IMR-90 (cell line): Measurements from ENCODE around the gene PRKCB. TPM values are rescaled to one million over a fixed set of nuclear protein-coding genes. Genes with fewer than 3 reads are reported as not detected.
"Not testable (repeated sequence)": the region's sequence is repeated elsewhere in the genome, so short reads cannot be mapped to it uniquely, and the experiment has no call there.

ENCODE experiments used
- ATAC-seq: fragments of 200-7000 bp; cut with Tn5 transposase; 2 replicates; pipeline ENCODE4 v1.9.1; 2020; ENCODE audit warnings: low read depth, mild to moderate bottlenecking, moderate library complexity
- BruUV-seq: library from RNA; stranded (reverse); fragments of 400-500 nt; replicated peaks from 2 replicates; lab custom pipeline; 2021; lab: Mats Ljungman, UMichigan
- CTCF ChIA-PET: fragments of 300-600 bp; formaldehyde crosslinking; extraction: SDS; loops from one replicate; lab custom pipeline; 2021; ENCODE audit warnings: antibody characterized with exemption; lab: Yijun Ruan, JAX
- POLR2A ChIA-PET: fragments of 300-600 bp; sonication (Branson Sonifier 250); formaldehyde crosslinking; loops from one replicate; lab custom pipeline; 2022; ENCODE audit warnings: antibody characterized with exemption; ENCODE audit not compliant: unreplicated experiment; lab: Charles Lee
- DNase-seq: peaks from one replicate; pipeline ENCODE4 v3.0.0; 2013
- H2AFZ ChIP-seq: replicated peaks from 2 replicates; pipeline ENCODE3; 2013; ENCODE audit warnings: low read length, mild to moderate bottlenecking; ENCODE audit not compliant: poor library complexity
- H2AK5ac ChIP-seq: 2 replicates; pipeline ENCODE4 v1.6.1; 2013; ENCODE audit warnings: low read depth, low read length, inconsistent platforms
- H2AK9ac ChIP-seq: replicated peaks from 2 replicates; pipeline ENCODE3; 2013; ENCODE audit warnings: mild to moderate bottlenecking, low read depth, low read length, moderate library complexity; ENCODE audit not compliant: poor library complexity
- H2BK120ac ChIP-seq: 2 replicates; pipeline ENCODE4 v1.6.1; 2013; ENCODE audit warnings: low read depth, low read length, inconsistent platforms
- H2BK15ac ChIP-seq: 3 replicates; pipeline ENCODE4 v1.6.1; 2013; ENCODE audit warnings: low read depth, low read length, inconsistent platforms
- H2BK20ac ChIP-seq: 2 replicates; pipeline ENCODE4 v1.6.1; 2013; ENCODE audit warnings: low read depth, mild to moderate bottlenecking, inconsistent platforms, low read length, moderate library complexity
- H2BK5ac ChIP-seq: 2 replicates; pipeline ENCODE4 v1.6.1; 2013; ENCODE audit warnings: mild to moderate bottlenecking, low read depth, low read length, inconsistent platforms; ENCODE audit not compliant: poor library complexity, severe bottlenecking
- H3K14ac ChIP-seq: replicated peaks from 2 replicates; pipeline ENCODE4 v1.6.1; 2013; ENCODE audit warnings: low read depth, low read length, inconsistent platforms
- H3K18ac ChIP-seq: 2 replicates; pipeline ENCODE4 v1.6.1; 2013; ENCODE audit warnings: low read depth, low read length, control low read depth
- H3K23ac ChIP-seq: 2 replicates; pipeline ENCODE4 v1.6.1; 2013; ENCODE audit warnings: low read depth, low read length, inconsistent platforms
- H3K27ac ChIP-seq: 2 replicates; pipeline ENCODE4 v1.5.1; 2013; ENCODE audit warnings: mild to moderate bottlenecking, control low read depth, low read length; ENCODE audit not compliant: insufficient read depth
- H3K27me3 ChIP-seq: 2 replicates; pipeline ENCODE4 v1.6.1; 2013; ENCODE audit warnings: low read length; ENCODE audit not compliant: control insufficient read depth, insufficient read depth
- H3K36me3 ChIP-seq: 2 replicates; pipeline ENCODE4 v1.6.1; 2013; ENCODE audit warnings: low read length, mixed read lengths; ENCODE audit not compliant: control insufficient read depth, insufficient read depth
- H3K4ac ChIP-seq: 2 replicates; pipeline ENCODE4 v1.6.1; 2013; ENCODE audit warnings: low read depth, low read length, inconsistent platforms
- H3K4me1 ChIP-seq: 2 replicates; pipeline ENCODE4 v1.6.1; 2013; ENCODE audit warnings: low read length, mixed read lengths; ENCODE audit not compliant: control insufficient read depth, insufficient read depth
- H3K4me2 ChIP-seq: 2 replicates; pipeline ENCODE4 v1.6.1; 2013; ENCODE audit warnings: low read depth, mild to moderate bottlenecking, control low read depth, low read length, moderate library complexity
- H3K4me3 ChIP-seq: 2 replicates; pipeline ENCODE4 v1.5.1; 2013; ENCODE audit warnings: low read depth, mild to moderate bottlenecking, control low read depth, low read length, moderate library complexity; ENCODE audit not compliant: insufficient read depth
- H3K56ac ChIP-seq: 2 replicates; pipeline ENCODE4 v1.6.1; 2013; ENCODE audit warnings: low read length, inconsistent platforms; ENCODE audit not compliant: insufficient read depth; ENCODE audit errors: extremely low read depth
- H3K79me1 ChIP-seq, 2 experiments: 2 replicates each; pipeline ENCODE4 v1.6.1; 2013; ENCODE audit warnings: low read length in 2 of 2, inconsistent platforms in 1 of 2, low read depth in 1 of 2
- H3K9ac ChIP-seq: 2 replicates; pipeline ENCODE4 v1.6.1; 2013; ENCODE audit warnings: low read depth, low read length, control low read depth
- H3K9me1 ChIP-seq: 2 replicates; pipeline ENCODE4 v1.6.1; 2013; ENCODE audit warnings: low read length, inconsistent platforms; ENCODE audit not compliant: insufficient read depth
- H3K9me3 ChIP-seq: 2 replicates; pipeline ENCODE4 v1.6.1; 2013; ENCODE audit warnings: low read length; ENCODE audit not compliant: control insufficient read depth, insufficient read depth
- H4K20me1 ChIP-seq: 2 replicates; pipeline ENCODE4 v1.6.1; 2013; ENCODE audit warnings: low read length, inconsistent platforms; ENCODE audit not compliant: insufficient read depth
- H4K5ac ChIP-seq: 2 replicates; pipeline ENCODE4 v1.6.1; 2013; ENCODE audit warnings: mild to moderate bottlenecking, low read depth, low read length, control low read depth
- H4K8ac ChIP-seq, 2 experiments: 2 replicates each; pipeline ENCODE4 v1.6.1; 2013; ENCODE audit warnings: low read depth in 2 of 2, low read length in 2 of 2, control low read depth in 1 of 2, inconsistent platforms in 1 of 2
- H4K91ac ChIP-seq: 2 replicates; pipeline ENCODE4 v1.6.1; 2013; ENCODE audit warnings: low read depth, low read length, inconsistent platforms; ENCODE audit not compliant: insufficient read depth
- BHLHE40 ChIP-seq: fragments of 150-350 bp; IDR thresholded peaks from 2 replicates; pipeline ENCODE4 v1.6.1; 2016; ENCODE audit warnings: mild to moderate bottlenecking, low read depth, low read length
- CEBPB ChIP-seq: IDR thresholded peaks from 2 replicates; pipeline ENCODE4 v1.6.1; 2012; ENCODE audit warnings: low read depth, low read length, improper control_type of control experiment
- MAFK ChIP-seq: IDR thresholded peaks from 2 replicates; pipeline ENCODE4 v1.6.1; 2012; ENCODE audit warnings: low read depth, low read length, improper control_type of control experiment
- MXI1 ChIP-seq: IDR thresholded peaks from 2 replicates; pipeline ENCODE4 v1.6.1; 2012; ENCODE audit warnings: low read depth, mild to moderate bottlenecking, low read length, moderate library complexity, borderline replicate concordance
- NFE2L2 ChIP-seq: fragments of 150-350 bp; IDR thresholded peaks from 2 replicates; pipeline ENCODE4 v1.6.1; 2016; ENCODE audit warnings: low read depth, mild to moderate bottlenecking, low read length
- POLR2A ChIP-seq: IDR thresholded peaks from 2 replicates; pipeline ENCODE4 v1.6.1; 2012; ENCODE audit warnings: mild to moderate bottlenecking, low read depth, low read length
- RCOR1 ChIP-seq: IDR thresholded peaks from 2 replicates; pipeline ENCODE4 v1.6.1; 2012; ENCODE audit warnings: mild to moderate bottlenecking, low read length, improper control_type of control experiment; ENCODE audit not compliant: insufficient replicate concordance
- USF2 ChIP-seq: fragments of 150-350 bp; IDR thresholded peaks from 2 replicates; pipeline ENCODE4 v1.6.1; 2017; ENCODE audit warnings: mild to moderate bottlenecking, antibody characterized with exemption, low read length, low read depth
- WGBS, 2 experiments: methylation state at CpG; one replicate each; pipeline versions ENCODE4 v1.1.5 to v1.1.7; 2013; ENCODE audit warnings: missing lambda C conversion rate in 2 of 2; ENCODE audit not compliant: insufficient read length in 1 of 2; ENCODE audit errors: extremely low coverage in 2 of 2; 5-methylcytosine and 5-hydroxymethylcytosine counted together
- dilution Hi-C: fragments of 300-500 bp; cut with HindIII; formaldehyde crosslinking; loops from one replicate; pipeline ENCODE4 v1.14.3; 2018; ENCODE audit warnings: low sequenced_read_pairs; ENCODE audit not compliant: unreplicated experiment
- in situ Hi-C: fragments of 300-500 bp; cut with MboI; formaldehyde crosslinking; loops from 3 replicates; pipeline ENCODE4 v1.14.3; 2019; ENCODE audit warnings: low sequenced_read_pairs, inconsistent platforms, mixed read lengths
- intact Hi-C: fragments of 100-400 bp; cut with micrococcal nuclease; formaldehyde crosslinking; loops from 2 replicates; pipeline ENCODE4 v1.10.0; 2022
- polyA plus RNA-seq, 3 experiments: library from polyadenylated mRNA; depleted of rRNA; stranded (reverse); fragments of >200 nt; gene quantifications; 2 replicates each; pipeline ENCODE4 v1.2.3, GENCODE V29; 2012; ENCODE audit warnings: low replicate concordance in 1 of 3
- total RNA-seq: library from RNA; depleted of rRNA; stranded (reverse); fragments of >200 nt; gene quantifications from 2 replicates; pipeline ENCODE4 v1.2.3, GENCODE V29; 2012

The PRKCB gene
- total and polyA plus RNA-seq, 2 of the 4 experiments (the other 2 are of a cell fraction), result under 0.01 TPM; not detected in 1

GRCh38 chr16:24102209-24102660 is 266.5 kb downstream of the PRKCB start:
- H2AK5ac ChIP-seq, result no peak overlapping the region
- H3K4me2 ChIP-seq, result no peak overlapping the region
- H3K4ac ChIP-seq, result no peak overlapping the region
- no peaks in the 10 kb centered on the region for H3K4me1 ChIP-seq
- H2BK20ac ChIP-seq, result no peak overlapping the region
- no peak for DNase-seq
- in situ Hi-C loops (no loop called here), intact Hi-C loops (no loop called here), dilution Hi-C loops (no loop called here)
- H4K5ac ChIP-seq, result no peak overlapping the region
- no peaks in the 10 kb centered on the region for H3K9me1 ChIP-seq
- no peaks in the 10 kb centered on the region for H4K20me1 ChIP-seq
- no peak overlapping the region for H2AK9ac ChIP-seq
- CTCF ChIA-PET, result no interaction called here
- H3K9me3 ChIP-seq, result no peaks in the 10 kb centered on the region
- no peak for ATAC-seq
- no peak overlapping the region for H4K91ac ChIP-seq
- no peak overlapping the region for H2BK15ac ChIP-seq
- POLR2A ChIA-PET, result no interaction called here
- no peaks in the 10 kb centered on the region for H3K79me1 ChIP-seq
- no peak overlapping the region for H3K23ac ChIP-seq
- WGBS, 2 experiments, result 25% methylated on average over 2 of the region's 4 CpGs; no CpG with 5 or more reads in 1 of the 2 experiments
- no peaks in the 10 kb centered on the region for H3K27me3 ChIP-seq
- no peak overlapping the region for H3K27ac ChIP-seq
- H3K56ac ChIP-seq, result no peak overlapping the region
- no peak overlapping the region for H2BK120ac ChIP-seq
- no peak overlapping the region for H3K14ac ChIP-seq
- H2BK5ac ChIP-seq, result no peak overlapping the region
- H2AFZ ChIP-seq, result no peak overlapping the region
- H3K36me3 ChIP-seq, result no peaks in the 10 kb centered on the region
- H4K8ac ChIP-seq, result no peak overlapping the region
- no TSS peak for BruUV-seq
- no peak overlapping the region for H3K9ac ChIP-seq
- H3K4me3 ChIP-seq, result no peak overlapping the region
- H3K18ac ChIP-seq, result no peak overlapping the region
- TF ChIP-seq RCOR1 (no peak), NFE2L2 (no peak), USF2 (no peak), POLR2A (no peak), CEBPB (no peak), BHLHE40 (no peak), MXI1 (no peak), MAFK (no peak)

- in situ Hi-C loops, dilution Hi-C loops, H3K27ac ChIP-seq, H3K9me1 ChIP-seq, ATAC-seq, H3K4me2 ChIP-seq, H3K56ac ChIP-seq, H3K14ac ChIP-seq, H3K4me1 ChIP-seq, H2AK9ac ChIP-seq, H4K5ac ChIP-seq, H3K9ac ChIP-seq, DNase-seq, H4K8ac ChIP-seq, H3K9me3 ChIP-seq, H2AFZ ChIP-seq, H4K20me1 ChIP-seq, H2BK20ac ChIP-seq, H2BK5ac ChIP-seq, H2BK15ac ChIP-seq, H3K23ac ChIP-seq, intact Hi-C loops, H3K36me3 ChIP-seq, H2AK5ac ChIP-seq, H3K18ac ChIP-seq, H3K4ac ChIP-seq, POLR2A ChIA-PET, BruUV-seq, H3K79me1 ChIP-seq, H3K27me3 ChIP-seq, H3K4me3 ChIP-seq, H2BK120ac ChIP-seq, H4K91ac ChIP-seq: not testable (repeated sequence)
- WGBS, 2 experiments, result no CpG with 5 or more reads among the region's 2 CpGs
- CTCF ChIA-PET, result interaction anchor here (0.6 kb wide), 1 partner anchor 374 kb away, joined by 4 read pairs; no protein-coding TSS in a partner anchor
Measured at GRCh38 chr16:24105471-24105870, 269.7 kb downstream of the PRKCB start.
